DMS153 treated with DMSO at 0.1 percent for 48 hours (cell line): ENCODE measurements around the gene PLXNA2.

ENCODE experiments used
- DNase-seq: peaks from one replicate; lab custom pipeline; 2025; ENCODE audit not compliant: unreplicated experiment; lab: John Stamatoyannopoulos, UW

PLXNA2 gene

DNA sequence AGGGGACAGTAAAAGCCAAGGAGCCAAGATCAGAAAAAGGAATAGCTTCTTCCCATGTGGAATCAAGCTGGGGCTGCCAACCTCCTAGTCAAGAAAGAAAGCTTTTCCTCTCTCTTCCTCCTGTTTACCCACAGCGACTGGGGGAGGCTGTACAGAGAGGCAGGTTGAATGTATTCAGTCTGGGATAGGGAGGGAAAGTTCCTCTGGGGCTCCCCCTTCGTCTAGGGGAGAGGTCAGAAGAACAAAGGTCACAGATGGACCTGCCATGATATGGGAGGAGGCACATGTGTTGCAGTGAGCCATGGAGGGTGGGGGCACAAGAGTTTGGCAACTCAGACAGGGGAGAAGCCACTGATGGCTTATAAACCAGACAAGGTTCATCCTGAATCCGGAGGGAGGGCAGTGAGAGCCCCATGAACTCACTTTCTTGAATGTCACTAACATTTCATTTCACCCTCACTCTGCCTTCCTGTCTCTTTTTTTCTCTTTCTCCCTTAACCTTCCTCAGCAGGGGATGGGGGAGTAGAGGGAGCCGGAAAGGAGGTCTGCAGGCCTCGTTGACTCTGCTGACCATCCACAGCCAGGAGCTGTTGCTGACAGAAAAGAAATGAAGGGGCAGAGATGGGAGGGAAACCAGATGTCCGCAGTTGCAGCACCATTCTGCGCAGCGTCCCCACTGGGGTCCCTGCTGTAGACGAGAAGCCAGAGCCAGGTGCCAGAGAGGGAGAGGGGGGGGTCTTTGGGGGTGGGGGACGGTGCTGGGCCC lies 61.1 kb downstream of the PLXNA2 start:
- DNase-seq, result no peak

DNA sequence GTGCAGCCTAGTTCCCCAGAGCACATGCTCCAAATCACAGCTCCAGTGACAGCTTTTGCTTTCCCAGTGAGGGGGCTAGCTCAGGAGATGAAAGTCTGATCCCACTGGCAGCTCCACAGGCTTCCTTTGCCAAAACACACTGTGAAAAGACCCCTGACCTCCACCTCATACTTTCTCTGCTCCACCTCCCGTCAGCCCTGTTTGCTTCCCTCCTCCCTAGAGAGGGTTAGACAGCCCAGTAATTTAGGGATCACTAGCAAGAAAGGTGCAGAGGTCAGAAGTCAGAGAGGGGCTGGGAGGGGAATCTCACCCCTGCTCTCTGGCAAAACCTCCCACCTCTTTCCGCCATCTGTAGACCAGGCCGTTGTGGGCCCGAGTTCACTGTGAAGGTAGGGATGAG lies 62.8 kb downstream of the PLXNA2 start:
- DNase-seq, result no peak

DNA sequence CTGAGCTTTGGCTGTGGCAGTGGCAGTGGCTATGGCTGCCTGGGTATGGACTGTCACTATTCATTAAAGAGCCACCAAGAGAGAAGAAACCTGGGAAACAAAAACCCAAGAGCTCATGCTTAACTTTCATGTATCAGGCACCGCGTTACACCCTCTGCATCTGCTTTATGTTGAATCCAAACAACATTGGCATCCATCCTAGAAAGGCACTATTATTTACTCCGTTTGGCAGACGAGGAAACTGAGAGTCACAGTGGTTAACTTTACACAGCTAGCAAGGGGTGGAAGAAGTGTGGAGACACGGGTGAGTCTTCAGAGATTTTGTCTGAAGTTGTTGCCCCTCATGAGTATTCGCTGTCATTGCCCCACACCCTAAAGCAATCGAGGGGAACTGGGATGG lies 63.8 kb downstream of the PLXNA2 start:
- DNase-seq, result no peak

DNA sequence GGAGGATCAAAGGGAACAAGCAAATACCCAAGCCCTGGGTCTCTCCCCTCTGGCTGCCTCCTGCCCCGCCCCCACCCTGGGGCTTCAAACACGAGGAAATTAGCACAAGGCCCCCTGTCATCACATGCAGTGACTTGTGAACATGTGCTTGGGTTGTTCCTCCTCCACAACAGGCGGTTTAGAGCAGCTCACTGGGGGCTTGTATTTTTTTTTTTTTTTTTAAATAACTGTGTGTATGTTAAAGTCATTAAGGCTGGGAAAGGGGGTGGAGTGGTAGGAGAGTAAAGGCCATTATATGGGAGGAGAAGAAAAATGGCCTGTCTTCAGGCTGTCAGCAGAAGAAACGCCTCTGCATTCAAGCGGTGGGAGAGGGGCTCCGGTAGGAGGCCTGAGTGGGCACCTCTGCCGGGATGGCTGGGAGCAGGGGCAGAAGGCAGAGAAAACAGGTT lies 64.2 kb downstream of the PLXNA2 start:
- no peak for DNase-seq

DNA sequence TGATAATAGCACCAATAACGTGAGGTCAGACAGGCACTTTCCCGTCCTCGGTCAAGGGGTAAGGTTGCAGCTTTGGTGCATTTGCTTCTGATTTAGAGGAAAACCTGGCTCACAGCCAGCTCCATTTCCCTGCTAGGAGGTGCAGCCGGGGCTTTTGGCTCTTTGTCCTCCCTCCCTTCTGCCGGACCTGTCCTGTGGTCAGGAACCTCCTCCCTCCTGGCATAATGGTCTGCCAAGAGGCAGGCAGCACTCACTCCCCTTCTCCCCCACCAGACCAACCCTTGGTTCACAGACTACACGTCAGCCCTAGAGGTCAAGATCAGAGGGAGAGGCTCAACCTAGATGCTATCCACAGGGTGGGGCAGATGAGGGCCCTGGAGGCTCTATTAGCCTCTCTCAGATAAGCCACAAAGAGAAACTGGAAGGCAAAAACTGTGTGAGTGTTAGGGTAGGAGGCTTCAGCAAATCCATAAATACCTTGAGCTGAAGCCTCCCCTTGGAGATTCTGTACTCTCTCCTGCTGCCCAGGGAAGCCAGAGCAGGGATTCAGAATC lies 64.8 kb downstream of the PLXNA2 start:
- peak; percentile 50 for DNase-seq

DNA sequence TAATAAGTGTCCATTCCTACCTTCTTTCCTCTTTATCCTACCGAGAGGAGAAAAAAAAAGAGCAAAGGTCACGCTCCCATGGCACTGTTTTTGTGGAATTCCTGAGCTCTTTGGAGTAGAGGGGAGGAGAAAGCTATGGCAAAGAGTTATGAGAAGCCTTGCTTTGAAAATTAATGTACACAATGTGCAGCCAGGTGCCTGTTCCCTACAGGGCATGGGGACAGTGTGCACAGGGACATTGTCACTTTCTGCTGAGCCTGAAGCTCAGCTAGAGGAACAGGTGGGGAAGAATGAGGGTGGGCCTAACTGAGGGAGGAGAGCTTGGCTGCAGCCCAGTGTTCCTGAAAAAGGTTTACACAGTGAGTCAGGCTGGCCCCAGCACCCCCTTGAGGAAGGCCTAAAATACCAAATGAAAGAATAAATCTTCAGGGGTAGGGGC lies 66.1 kb downstream of the PLXNA2 start:
- DNase-seq, result peak; percentile 84

DNA sequence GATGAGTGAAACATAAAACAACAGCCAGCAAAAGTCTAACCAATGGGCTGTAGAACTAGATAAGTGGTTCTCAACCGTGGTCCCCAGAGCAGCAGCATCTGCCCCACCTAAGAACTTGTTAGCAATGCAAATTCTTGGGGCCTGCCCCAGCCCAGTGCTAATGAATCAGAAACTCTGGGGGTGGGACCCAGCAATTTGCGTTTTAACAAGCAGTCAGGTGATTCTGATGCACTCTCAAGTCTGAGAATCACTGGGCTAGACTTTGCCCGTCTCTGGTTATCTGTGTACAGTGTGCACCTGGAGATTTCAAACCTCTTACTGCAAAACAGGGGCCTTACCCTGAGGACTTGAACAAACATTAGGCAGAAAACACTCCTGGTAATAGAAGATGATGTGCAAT lies 66.5 kb downstream of the PLXNA2 start:
- peak; percentile 67 for DNase-seq

DNA sequence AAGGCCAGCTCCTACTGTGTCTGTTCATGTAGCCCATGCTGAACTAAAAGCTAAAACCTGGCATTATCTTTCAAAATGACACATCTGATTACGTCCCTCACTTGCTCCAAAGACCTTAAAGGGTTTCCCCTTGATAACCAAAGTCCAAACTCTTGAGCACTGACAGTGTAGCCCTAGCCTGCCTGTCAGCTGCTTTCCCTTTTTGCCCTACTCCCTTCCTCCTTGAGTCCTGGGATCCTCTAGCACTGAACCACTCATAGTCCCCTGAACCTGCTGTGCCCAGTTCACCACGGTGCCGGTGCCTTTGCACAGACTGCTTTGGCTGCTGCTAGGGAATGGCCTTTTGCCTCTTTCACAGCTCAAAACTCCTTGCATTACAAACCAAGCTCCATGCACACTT lies 67.5 kb downstream of the PLXNA2 start:
- no peak for DNase-seq

DNA sequence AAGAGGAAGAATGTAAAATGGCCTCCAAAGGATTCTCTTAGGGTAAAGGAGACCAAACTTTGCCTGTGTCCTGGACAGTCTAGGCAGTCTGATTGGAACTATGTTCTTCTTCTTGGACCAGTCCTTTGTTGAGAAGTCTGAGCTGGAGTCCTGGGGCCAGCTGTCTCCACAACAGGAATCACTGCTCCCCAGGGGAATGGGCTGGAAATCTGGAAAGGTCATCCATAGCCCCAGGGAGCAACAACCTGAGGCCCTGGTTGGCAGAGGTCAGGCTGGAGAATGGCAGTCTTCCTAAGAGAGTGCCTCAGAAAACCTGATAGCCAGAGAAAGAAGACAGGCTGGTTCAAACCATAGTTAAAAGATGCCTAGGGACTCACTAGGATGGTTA lies 68.7 kb downstream of the PLXNA2 start:
- DNase-seq, result no peak

DNA sequence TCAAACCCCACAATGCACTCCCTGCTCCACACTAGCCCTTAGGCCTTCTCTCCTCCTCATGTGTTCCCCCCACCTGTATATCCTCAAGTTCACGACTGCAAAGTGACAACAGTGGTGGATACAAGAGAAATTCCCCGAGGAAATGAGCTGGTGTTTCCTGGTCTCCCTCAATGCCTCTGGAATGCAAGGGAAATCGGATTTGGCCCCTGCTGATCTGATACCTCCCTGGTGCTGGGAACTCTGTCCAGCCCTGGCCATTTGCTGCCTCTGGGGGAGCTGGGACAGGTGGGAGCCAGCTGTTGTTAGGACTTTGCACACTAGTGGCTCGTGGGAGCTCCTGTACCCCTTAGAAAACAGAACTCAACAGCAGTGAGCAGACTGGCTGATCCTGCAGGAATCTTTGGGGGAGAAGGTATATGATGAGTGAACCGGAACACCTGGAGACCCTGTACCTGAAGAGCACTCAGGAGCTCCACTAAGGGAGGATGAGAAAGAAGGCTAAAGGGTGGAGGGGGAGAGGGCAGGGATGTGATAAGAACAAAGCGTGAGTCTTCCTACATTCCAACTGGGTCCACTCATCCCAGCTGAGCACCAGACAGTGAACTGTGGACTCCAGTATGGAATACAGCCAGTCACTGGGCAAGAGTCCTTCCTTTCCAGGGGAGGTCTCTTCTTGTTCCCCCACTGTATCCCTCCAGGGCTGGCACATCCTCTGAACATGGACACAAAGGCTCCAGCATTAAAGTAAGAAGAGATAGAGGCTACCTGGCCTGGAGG lies 69.3 kb downstream of the PLXNA2 start:
- no peak for DNase-seq

DNA sequence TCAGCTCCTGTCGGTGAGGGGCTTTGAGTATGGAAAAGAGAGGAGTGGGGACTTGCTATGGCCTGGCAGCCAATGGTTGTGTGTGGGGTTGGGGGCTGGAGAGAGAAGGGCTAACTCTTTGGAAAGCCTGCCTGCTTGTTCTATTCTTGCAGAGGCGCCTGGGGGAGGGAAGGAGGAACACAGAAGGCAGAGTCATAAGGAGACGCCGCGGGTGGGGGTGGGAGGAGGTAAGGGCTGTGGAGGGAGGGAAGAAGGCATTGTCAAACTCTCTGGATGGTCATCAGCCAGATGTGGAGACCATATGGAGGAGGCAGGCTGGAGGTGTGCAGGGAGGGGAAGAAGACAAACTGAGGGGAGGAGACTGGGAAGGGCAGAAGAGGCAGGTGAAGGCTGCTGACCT lies 70.0 kb downstream of the PLXNA2 start:
- no peak for DNase-seq

DNA sequence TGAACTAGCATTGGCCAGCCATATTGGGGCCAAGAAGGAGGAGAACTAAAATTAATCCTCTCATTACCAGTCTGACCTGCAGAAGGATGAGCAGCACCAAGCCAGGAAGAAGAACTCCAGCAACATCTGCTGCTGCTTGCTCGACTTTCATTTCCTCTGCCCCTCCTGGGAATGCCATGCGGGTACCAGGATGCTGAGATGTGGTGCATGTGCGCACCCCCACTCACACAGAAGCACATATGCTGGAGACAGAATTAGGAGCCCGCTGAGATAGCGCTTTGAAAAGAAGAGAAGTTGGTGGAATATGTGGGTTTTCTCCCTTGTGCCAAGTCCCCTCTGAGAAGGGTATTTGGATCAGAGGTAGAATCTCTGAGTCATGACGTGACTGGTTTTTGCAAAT lies 70.4 kb downstream of the PLXNA2 start:
- no peak for DNase-seq

DNA sequence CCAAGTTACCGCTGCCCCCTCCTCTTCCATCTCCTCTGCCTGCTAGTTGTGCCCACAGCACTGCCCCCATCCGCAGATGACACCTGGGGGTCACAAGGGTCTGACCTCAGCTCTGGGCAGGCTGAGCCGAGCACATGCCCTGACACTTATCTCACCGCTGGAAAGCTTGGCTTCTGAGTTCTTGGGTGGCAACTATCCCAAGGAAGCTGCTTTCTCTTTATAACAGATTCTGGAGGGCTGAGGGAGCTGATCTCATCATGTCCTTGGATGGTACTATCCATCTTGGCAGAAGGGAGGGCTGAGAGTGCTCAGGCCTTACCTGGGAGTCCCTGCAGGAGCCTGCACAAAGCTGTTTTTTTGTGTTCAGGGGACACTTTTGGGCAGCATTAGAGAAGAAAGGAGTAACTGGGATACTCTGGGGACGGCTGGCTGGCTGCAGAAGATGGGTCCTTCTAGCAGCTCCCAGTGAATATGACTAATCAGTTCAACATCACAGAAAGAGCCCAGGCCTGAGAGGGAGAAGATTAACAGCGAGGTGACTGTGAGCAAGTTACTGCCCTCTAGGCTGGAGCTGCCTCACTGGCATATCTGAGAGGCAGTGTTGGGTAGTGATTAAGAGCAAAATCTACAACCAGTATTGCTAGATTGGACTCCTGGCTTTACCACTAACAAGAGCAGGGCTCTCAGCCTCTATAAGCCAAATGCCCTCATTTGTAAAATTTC lies 71.6 kb downstream of the PLXNA2 start:
- DNase-seq, result no peak

DNA sequence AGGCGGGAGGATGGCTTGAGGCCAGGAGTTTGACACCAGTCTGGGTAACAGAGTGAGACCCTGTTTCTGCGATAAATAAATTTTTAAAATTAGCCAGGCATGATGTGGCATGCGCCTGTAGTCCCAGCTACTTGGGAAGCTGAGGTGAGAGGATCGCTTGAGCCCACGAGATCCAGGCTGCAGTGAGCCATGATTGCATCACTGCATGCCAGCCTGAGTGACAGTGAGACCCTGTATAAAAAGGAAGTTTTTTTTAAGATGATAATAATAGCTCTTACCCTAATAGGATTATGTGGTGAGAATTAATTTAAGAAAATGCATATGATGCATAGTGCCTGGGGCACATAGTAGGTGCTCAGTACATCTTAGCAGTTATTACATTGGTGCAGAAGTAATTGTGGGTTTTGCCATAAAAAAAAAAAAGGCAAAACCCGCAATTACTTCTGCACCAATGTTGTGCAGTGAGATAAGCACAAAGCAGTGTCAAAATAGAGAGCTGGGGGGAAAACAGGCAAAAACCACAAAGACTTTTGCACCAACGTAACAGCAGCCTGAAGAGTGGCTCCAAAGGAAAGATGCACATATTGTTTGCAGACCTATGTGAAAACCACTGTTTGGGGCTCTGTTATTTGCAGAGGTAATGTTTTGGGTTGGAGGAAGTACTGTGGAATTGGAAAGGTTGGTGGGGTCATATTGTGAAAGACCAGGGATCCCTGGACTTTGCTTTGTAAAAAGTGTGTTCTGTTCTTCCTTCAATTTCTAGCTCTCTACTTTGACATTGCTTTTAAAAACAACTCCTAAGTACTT lies 72.4 kb downstream of the PLXNA2 start:
- DNase-seq, result no peak

DNA sequence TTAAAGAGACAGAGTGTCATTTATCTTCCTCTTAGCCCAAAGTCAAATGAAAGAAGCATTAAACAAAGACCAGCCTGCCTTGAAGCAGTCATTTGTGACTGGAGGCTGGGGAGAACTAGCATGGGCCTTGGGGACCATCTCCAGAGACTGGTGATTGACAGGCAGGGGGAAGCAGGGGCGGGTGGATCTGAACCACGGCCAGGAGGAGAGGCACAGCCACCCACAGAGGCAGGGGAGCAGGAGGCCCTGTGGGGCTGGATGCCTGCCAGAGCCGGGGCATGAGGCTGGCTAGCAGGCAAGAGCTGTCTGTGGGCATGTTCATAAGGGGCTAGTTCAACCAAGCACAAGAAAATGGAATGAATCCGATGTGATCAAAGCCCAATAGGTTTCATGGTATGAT lies 73.9 kb downstream of the PLXNA2 start:
- DNase-seq, result peak; percentile 65

DNA sequence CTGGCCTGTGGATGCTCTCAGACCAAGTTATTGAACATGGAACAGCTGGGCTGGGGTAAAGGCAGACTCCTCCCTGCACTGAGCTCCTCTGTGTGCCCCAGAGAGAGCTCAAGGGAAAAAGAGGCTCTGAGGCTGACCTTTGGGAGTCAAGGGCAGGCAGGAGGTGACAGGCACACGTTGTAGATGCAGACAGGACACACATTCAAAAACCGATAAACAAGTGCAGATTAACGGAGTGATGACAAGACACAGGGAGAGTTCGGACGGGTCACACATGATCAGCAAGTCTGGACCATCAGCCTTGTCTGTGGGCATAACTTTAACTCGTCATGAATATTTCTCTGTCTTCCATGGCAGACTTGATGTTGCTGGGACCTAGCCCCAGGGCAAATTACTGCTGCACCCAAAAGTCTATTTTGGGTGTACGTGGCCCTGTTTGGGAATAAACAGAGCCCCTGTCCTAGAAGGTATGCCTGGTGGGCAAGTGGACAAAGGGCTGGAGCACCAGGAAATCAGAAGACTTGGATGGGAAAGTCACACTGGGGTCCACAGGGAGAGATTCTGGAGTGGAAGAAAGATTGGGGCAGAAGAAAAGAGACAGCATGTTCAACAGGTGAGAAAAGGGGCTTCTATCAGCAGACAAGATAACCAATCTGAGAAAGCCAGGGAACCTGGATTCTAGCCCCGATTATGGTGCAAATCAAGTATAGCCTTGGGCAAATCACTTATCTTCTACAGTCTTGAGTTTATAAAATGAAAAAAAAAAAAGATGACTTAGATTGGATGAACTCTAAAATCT lies 74.9 kb downstream of the PLXNA2 start:
- DNase-seq, result no peak

DNA sequence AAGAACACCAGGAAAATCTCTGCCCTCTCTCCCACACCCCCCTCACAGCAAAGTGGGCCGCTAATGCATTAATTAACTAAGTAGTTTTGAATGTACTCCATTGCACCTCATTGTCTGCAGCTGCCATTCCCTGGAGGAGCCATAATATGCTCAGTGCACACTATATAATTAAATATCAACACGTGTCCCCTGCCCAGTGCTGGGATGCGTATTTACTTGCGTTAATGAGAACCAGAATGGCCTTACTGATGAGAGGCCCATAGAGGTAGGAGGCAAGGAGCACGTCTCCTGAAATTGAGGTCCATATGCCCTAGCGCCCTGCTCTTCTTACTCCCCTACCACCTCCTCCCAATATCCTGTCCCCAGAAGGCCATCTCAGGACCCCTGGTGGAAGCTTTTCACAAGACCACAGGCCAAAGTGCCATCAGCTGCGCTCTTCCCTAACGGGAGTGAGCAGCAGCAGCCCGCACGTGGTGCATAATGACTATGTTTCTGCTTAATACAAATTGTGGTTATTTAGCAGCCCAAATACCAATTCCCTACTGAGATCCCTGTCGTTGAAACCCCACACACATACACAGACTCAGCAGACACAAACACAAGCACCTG lies 76.8 kb downstream of the PLXNA2 start:
- no peak for DNase-seq

DNA sequence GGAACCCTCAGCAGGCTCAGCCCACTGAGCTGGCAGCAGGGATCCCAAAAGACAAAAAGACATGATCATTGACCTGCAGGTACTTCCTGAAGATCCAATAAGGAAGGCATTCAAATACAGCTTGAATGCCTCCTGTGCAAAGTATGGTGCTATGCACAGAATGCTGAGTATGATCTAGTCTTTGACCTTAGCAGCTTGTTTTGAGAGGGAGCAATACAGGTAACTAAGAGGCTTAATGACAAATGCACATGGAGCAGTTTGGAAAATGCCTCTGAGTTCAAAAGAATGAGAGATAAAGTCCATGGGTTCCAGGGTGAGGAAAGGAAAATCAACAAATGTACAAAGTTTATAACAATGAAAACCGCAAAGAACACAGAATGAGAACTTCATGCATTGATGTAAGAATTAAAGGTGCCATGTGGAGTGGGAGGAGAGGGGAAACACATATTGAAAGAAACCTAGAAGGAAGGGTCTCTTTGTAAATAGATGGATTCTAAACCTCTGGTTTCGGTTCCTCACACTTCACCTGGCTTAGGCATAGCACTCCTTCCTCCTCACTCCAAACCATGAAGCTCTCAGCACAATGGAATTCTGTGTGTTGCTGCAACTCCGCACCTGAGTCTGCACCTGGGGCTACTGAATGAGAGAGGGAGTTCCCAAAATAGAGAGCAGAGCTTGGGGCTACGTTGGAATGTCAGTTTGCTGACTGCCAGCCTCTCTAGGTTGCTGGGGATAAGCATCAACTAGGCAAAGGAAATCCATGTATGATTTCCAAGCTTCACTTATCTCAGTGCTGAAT lies 77.6 kb downstream of the PLXNA2 start:
- DNase-seq, result no peak

DNA sequence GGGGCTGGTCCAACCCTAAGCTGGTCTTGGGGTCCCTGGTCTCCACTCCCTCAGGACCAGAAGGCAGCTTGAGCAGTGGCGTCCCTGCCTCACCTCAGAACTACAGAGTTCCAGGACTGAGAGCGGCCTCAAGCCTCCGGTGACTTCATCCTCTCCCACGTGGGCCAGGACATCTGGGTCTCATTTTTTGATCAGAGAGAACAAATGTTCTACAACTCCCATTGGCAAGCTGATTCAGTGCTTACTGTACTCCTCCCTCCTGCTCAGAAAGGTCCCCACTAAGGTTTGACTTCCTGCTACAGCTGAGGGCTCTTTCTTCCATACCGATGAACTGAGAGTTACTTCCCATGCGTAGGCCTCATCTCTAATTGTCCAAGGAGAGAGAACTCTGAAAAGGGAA lies 78.5 kb downstream of the PLXNA2 start:
- DNase-seq, result no peak
